NAMALWA (cell line): ENCODE data around the gene CLPX.
"Not testable (repeated sequence)": the region's sequence is repeated elsewhere in the genome, so short reads cannot be mapped to it uniquely, and the experiment has no call there.

Experiments
- DNase-seq: peaks from one replicate; pipeline ENCODE4 v3.0.0-alpha.2; 2015; ENCODE audit warnings: low spot score

Gene CLPX

DNA sequence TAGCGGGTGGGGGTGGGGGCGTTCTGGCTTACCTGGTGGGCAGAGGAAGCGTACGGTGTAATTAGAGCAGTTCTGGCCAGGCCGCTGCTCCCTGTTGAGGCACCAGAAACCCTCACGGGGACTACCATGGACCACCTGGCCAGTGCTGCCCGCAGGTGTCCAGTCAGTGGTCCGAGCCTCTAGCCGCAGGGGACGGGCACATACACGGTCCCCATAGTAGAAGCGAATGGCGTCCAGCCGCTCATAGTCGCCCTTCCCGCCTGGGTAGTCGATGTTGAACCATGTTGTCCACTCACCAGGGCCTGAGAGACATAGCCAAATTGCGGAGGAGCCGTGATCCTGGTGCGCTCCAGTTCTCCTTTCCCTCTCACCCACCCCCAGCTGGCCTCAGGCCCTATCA, 21.6 kb upstream of the CLPX start:
- DNase-seq, result no peak

DNA sequence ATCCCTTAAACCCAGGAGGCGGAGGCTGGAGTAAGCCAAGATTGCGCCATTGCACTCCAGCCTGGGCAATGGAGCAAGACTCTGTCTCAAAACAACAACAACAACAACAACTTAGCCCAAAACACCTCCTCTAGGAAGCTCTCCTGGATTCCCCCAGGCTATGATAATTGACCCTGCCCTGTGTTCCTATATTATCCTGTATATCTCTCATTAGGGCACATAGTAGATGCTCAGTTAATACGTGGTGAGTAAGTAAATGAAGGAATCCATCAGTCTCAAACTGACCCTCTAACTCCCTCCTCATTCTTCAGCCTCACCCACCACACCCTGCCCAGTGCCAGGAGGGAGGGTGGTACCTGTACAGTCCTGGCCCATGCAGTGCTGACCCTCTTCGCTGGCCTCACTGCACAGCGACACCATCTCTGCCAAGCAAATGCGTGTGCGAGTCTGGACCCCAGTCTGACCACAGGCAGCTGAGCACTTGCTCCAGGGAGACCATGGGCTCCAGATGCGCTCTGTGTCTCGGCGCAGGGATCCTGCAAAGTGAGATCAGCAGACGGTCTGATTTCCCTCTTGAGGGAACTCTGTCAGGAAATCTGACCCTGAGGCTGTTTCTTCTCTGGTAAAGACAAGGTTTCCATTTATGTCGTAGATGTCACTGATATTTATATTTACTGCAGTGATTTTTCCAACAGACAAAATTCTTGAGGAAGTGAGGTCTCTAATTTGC, 20.0 kb upstream of the CLPX start:
- no peak for DNase-seq

DNA sequence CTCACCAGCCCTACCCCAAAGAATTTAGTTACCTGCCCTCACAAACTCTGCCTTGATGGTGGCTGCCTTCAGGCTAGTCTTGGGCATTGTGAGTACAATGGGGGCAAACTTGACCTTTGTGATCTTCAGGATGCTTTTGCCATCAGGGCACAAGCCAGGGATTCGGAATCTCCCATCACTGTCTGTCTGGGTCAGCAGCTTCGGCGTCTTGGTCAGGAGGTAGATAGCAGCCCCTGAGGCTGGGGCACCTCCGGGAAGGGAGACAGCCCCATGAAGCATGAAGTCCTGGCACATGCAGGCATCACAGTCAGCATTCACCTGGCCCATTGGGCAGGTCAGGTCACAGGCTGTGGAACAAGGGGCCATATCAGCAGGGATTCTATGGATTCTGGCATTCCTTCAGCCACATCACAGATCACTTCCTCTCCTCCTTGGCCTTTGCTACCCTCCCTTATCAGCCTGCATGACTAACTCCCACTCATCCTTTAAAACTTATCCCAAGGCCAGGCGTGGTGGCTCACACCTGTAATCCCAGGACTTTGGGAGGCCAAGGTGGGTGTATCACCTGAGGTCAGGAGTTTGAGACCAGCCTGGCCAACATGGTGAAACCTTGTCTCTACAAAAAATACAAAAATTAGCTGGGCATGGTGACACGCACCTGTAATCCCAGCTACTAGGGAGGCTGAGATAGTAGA, 19.2 kb upstream of the CLPX start:
- DNase-seq, result no peak

DNA sequence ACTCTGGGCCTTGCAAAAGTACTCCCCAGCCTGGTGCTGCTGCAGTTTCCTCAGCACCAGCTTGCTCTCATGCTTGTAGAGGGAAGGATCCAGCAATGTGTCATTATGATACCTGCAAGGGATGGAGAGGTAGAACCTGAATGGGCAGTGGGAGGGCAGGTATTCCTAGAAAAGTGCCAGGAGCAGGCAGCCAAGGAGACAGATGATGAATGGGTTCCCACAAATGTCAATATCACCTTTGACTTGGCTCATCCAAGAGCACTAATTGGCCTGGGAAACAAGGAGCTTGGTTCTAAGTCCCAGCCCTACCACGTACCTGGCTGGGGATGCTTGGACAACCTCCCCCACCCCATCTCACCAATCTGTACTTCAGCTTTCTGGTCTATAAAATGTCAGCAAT, 16.8 kb upstream of the CLPX start:
- no peak for DNase-seq

DNA sequence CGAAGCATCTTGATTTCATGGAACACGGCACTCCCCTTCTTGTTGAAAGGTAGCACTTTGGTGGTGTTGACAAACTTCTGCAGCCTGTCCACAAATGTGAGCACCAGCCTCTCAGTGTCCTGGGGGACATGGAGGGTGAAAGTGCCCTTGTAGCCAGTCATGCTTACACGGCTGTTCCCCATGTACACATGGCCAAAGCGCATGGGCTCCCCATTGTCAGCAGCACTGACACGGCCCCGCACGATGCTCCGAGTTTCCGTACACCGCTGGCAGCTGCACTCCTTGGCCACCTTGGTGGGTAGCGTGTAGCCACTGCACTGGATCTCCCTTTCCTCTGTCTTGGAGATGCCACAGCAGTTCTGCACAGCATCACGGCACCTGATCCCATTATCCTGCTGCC, 13.4 kb upstream of the CLPX start:
- DNase-seq, result no peak

DNA sequence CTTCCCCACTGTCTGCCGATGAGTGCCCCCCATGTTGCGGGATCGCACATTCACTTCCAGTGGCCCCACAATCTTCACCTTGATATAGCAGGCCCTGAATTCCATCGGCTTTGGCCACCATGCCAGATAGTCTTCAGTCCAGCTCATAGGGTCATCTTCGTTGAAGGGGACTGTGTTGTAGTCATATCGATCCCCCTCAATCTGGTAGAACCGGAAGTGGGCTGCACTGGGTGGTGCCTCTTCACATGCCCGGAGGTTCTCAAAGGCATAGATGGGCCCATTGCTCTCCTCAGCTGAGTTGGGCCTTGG, 12.1 kb upstream of the CLPX start:
- no peak for DNase-seq

DNA sequence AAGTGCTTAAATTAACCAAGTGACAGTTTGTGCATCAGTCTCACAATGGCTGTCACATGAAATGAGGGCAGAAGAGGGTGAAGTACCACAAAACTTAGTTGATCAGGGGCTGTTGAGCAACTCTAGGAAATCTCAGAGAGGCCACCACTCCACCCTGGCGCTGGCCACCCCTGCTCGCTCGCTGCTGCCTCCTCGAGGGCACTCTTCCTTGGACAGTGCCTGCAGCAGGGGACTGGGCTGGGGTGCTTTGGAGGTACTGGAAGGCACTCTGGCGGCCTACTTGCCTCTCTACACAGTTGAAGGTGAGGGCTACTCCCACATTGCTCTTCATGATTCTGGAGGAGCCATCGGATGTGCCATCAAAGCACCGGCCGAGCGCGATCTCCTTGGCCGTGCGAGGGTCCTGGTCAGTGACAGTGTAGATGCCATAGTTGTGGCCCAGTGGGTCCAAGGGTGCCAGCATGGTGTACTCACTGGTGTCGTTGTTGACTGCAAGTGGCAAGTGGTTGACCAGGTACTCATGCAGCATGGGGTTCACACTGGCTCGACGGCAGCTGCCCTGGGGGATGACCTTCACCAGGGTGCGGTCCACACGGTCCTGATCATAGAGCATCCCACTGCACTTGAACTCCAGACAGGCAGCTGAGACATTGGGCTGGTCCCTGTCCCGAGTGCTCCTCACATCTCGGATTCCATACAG, 11.6 kb upstream of the CLPX start:
- DNase-seq, result no peak

DNA sequence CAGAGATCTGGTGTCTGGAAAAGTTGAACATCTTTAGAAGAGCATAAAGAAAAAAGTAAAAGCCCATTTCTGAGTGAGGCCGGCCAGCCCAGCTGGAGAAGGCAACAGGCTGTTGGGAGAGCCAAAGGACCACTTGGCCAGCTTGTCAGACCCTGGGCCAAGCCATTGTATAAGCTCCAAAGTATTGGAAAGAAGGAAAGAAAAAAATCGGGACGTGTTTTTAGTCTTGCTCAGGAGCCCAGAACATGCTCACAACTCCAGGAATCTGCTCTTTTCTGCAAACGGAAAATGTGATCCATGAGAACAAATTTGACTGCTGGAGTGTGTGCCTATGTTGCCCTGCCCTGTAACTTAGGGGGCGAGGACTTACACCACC, 10.4 kb upstream of the CLPX start:
- no peak for DNase-seq

DNA sequence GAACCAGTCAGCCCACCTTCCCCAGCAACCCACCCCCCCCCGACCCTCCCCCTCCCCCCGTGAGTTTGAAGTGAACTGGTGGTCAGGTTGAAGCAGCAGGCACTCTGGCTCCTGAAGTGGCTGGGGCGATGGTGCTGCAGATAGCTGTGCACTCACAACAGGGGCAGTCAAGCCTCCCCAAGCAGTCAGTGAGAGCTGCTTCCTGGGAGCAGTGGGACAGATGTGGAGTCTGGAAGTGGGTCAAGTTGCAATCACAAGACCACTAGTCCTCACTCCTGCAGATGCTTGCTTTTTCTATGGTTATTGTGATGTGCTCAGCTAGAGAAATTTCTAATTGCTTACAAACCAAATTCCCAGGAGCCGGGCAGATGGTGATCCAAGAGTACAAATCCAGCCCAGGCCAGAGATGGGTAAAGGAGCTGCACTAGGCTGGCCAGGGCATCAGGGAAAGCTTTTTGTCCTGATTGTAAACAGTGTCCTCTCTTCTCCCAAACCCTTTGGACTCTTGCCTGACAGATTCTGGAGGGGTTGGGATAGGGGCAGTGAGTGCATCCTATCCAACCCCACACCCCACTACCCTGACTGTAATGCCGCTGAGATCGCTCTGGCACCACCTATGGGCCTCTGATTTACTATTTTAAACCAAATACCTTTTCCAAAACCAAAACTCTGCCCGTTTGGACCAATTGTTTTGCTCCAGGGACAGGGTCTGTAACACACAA, 9.8 kb upstream of the CLPX start:
- DNase-seq, result no peak

DNA sequence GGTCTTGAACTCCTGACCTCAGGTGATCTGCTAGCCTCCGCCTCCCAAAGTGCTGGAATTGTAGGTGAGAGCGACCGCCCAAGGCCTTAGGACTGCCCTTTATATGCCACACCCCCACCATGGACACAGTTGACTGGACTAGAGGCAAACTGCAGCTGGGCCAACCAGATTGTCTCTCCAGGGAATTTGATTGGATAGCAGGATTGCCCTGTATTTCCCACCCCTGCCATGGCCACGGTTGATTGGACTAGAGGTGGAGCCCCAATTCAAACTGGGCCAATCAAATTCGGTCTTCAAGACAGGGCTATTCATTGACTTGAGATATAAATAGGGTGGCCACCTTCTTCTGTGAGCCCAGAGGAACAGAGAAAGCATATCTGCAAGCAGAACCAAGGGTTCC, 6.9 kb upstream of the CLPX start:
- DNase-seq, result peak; percentile 16

DNA sequence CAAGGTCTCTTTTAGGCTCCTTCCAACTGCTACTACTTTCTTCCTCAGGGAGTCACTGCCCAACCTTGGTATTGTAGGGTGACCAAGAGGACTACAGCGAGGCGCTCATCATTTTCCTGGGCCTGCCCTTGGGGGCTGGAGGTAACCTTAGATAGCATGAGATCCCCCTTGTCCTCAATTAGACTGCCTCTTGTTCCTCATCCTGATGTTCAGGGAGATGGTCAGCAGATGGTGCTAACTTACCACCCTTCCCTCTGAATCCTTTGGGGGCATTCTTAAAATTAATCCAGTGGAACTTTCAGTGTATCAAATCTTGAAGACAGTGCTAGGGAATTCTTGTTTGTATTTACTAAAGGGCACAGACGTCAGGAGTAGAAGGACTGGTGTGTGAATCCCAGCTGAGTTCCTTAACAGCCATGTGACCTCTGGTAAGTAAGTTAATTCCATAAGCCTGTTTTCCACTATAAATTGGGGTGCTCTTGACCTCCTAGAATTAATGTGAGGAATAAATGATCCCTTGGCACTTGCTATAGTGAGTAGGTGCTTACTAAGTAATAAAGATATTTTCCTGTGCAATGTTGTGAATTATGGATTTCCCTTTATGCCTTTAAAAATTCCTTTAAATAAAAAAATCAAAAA, 4.1 kb upstream of the CLPX start:
- DNase-seq, result peak; percentile 79

DNA sequence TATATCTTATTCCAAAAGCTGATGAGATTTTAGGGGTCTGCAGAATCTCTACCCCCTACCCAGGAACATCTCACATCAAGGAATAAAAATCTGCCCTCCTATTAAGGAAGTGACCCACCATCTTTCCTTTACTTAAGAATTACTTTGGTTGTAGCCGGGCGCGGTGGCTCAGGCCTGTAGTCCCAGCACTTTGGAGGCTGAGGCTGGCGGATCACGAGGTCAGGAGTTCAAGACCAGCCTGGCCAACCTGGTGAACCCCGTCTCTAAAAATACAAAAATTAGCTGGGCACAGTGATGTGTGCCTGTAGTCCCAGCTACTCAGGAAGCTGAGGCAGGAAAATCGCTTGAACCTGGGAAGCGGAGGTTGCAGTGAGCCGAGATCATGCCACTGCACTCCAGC, 3.3 kb upstream of the CLPX start:
- not testable (repeated sequence) for DNase-seq

DNA sequence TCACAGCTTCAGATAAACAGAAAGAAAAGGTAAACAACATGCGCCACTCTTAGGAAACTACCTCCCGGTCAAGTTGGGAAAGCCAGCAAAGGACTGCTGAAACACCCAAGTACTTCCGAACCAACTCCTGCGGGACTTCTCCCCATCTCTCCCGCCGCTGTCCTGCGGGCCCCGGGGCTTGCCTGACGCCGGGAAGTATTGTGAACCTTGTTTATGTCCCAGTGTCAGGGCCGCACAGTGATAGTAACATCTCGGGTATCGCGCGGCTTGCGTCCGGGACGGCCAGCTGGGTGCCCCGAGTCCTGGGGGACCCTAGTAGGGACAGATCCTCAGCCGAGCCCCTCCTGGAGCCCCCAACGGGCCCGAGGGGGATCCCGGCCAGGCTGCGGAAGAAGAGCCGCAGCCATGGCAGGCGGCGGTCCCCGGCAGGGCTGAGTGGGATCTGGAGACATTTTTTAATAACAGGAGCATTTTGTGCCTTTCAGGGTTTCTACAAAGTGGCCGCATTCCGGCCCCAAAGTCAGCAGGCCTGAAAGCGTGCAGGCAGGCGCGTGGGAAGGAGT, 756 bp downstream of the CLPX start:
- DNase-seq, result peak; percentile 81

DNA sequence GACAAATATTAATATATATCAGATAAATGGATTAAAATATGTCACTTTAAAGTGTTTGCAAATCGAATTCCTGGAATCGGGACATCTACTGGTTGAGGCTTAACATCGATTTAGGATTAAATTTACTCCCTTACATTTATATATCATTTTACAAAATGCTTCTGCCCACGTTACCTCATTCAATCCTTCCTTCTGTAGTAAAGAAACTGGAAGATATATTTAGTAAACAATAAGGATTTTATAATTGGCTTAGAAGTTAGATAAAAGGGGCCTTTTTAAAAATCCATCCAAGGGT, 1.3 kb downstream of the CLPX start:
- no peak for DNase-seq

DNA sequence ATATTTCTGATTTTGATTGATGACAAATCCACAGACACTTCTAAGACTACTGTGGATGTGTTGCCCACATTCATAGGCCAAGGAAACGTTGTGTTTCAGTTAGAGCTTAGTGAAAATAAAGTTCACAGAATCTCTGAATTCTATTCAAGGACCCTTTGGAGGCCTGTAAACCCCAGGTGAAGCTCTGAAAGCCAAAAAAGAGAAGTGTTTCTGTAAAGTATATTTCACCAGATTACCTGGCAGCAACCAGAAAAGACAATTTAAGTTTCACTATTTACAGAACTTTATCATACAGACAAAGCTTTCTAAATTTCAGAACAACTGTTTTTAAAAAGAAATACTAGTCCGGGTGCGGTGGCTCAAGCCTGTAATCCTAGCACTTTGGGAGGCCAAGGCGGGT, 2.6 kb downstream of the CLPX start:
- DNase-seq, result peak; percentile 7

DNA sequence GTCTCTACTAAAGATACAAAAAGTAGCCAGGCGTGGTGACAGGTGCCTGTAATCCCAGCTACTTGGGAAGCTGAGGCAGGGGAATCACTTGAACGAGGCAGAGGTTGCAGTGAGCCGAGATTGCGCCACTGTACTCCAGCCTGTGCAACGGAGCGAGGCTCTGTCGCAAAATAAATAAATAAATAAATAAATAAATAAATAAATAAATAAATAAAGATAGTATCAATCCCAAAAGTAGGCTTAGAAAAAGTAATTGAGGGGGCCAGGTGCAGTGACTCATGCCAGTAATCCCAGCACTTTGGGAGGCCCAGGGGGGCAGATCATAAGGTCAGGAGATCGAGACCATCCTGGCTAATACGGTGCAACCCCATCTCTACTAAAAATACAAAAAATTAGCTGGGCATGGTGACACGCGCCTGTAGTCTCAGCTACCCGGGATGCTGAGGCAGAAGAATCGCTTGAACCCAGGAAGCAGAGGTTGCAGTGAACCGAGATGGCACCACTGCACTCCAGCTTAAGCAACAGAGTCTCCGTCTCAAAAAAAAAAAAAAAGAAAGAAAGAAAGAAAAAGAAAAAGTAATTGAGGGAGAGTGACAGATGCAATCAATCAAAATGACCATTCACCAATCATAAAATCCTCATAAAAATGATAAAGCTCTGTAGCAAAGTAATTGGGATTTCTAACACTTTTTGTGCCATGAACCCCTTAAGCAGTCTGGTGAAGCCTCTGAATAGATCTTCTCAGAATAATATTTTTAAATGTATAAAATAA, 3.4 kb downstream of the CLPX start:
- not testable (repeated sequence) for DNase-seq

DNA sequence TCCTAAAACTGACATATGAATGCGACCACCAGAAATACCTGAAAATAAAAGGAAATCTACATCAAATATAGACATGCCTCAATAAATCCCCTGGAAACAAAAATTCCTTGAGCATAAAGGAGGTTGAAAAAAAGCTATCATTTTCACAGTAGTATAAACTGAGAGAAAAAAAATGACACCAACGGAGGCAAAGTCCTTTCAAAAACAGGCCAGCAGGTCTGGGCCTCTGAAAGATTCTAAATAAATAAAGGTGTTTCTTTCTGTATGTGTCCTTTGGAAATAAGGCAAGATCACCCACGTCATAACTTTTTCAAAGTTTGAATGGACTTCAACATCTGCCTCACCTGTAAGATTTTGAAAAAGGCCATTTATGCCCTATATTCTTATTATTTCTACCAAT, 5.0 kb downstream of the CLPX start:
- no peak for DNase-seq

DNA sequence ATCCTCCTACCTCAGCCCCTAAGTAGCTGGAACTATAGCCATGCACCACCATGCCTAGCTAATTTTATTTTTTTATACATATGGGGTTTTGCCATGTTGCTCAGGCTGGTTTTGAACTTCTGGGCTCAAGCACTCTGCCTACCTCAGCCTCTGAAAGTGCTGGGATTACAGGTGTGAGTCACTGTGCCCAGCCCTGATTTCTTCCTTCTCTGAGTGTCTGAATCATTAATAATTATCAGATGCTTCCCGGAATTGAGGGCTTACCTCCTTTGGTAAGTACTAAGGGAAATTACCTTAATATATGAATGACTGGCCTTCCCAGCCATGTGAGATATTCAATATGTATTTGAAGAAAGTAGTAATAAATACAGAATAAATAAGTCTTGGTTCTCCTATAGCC, 7.2 kb downstream of the CLPX start:
- DNase-seq, result no peak

DNA sequence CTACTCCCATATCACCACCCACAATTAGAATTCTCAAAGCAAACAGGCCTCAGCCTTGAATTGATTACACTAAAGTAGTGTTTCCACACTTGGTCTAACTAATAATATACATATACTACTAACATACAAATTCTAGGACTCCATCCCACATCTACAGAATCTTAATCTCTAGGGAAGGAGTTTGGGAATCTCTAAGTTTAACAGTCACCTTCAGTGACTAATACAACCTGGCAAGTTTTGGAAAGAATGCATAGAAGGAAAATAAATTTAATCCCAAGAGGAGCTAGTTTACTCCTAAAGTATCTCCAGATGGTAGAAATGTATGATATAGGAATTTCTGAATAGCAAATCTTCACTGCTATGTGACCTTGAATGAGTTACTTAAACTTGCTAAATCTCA, 9.1 kb downstream of the CLPX start:
- no peak for DNase-seq

DNA sequence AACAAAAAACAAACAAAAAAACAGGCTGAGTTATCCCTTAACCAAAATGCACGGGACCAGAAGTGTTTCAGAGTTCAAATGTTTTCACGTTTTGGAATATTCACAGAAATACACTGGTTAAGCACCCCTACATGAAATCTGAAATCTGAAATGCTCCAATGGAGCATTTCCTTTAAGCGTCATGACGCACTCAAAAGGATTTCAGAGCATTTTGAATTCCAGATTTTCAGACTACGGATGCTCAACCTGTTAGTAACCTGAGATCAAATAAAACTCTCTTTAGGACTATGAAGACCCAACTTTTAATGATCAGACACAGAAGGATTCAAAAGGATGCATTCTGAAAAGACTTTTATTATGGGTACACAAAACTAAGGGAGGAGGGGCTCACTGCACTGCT, 9.6 kb downstream of the CLPX start:
- no peak for DNase-seq

DNA sequence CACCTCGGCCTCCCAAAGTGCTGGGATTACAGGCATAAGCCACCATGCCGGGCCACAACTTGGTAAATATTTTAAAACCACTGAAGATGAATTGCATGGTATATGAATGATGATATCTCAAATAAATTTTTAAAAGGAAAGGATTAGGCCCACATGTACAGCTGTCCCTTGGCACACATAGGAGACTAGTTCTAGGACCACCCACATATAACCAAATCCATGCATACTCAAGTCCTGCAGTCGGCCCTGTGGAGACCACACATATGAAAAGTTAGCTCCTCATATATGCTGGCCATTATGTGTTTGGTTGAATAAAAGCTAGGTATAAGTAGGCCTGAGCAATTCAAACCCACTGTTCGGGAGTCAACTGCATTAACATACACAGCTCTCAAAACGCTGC, 10.6 kb downstream of the CLPX start:
- DNase-seq, result no peak

DNA sequence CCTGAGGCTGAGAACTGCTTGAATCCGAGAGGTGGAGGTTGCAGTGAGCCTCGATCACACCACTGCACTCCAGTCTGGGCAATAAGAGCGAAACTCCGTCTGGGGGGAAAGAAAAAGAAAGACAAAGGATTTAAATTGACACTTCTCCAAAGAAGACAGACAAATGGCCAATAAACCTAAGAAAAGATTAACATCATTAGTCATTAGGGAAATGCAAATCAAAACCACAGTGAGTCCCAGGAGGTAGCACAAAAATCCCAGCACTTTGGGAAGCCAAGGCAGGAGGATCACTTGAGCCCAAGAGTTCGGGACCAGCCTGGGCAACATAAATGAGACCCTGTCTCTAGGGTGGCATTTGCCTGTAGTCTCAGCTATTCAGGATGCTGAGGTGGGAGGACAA, 12.6 kb downstream of the CLPX start:
- no peak for DNase-seq
